Fibroblast of lung (primary cell): ENCODE measurements around the gene VAPB.

Experiments
- CTCF ChIP-seq, 2 donors: IDR thresholded peaks in 1 of 2; conservative IDR thresholded peaks in 1 of 2; 1 replicate in 1 of 2; 2 replicates in 1 of 2; pipeline ENCODE4 v1.5.1; 2011 to 2012; ENCODE audit warnings: low read length in 2 of 2, control low read depth in 1 of 2, inconsistent platforms in 1 of 2, low read depth in 1 of 2, mild to moderate bottlenecking in 1 of 2
- EZH2 ChIP-seq: IDR thresholded peaks from 2 replicates; pipeline ENCODE4 v1.5.1; 2012; ENCODE audit warnings: low read length, control low read depth, mild to moderate bottlenecking; ENCODE audit errors: missing control alignments

GRCh38 chr20:58366866-58367265 lies 22.2 kb upstream of the VAPB start:
- TF ChIP-seq CTCF (conservative IDR thresholded peaks at IDR 0.05 in 1 of 2, IDR thresholded peaks at IDR 0.05 in 1 of 2; ENCODE audit: low read depth in 1 of 2, low read length in 2 of 2) (no peak), EZH2 (no peak)
